Measurements from ENCODE around the gene MEDAG. TPM values are rescaled to one million over a fixed set of nuclear protein-coding genes. Genes with fewer than 3 reads are reported as not detected.

Gene MEDAG
- polyA plus RNA-seq, 1 of the 3 experiments (the other 2 are of a cell fraction), result not detected

- Histone ChIP-seq H3K9me3 (0 out of 2 replicates have a peak, but pooled peaks cover 10% of the 10 kb centered on the region), H3K4me2 (no peak overlapping the region), H3K4me1 (ENCODE audit: control insufficient read depth in 1 of 2, insufficient read depth in 2 of 2, low read depth in 1 of 2, low read length in 1 of 2) (no peaks in the 10 kb centered on the region), H3K4me3 (ENCODE audit: low read depth in 2 of 2, low read length in 1 of 2) (no peak overlapping the region), H3K9ac (no peak overlapping the region), H3K27ac (ENCODE audit: low read depth in 2 of 2, low read length in 1 of 2) (no peak overlapping the region), H3K79me2 (ENCODE audit: insufficient read depth) (no peaks in the 10 kb centered on the region), H2AFZ (ENCODE audit: low read depth) (no peak overlapping the region), H3F3A (replicated peaks; ENCODE audit: insufficient read depth) (no peaks in the 10 kb centered on the region), H3K9me2 (0 out of 2 replicates have a peak, but pooled peaks cover 3% of the 10 kb centered on the region), H4K20me1 (ENCODE audit: insufficient read depth) (no peaks in the 10 kb centered on the region), H3K27me3 (ENCODE audit: insufficient read depth) (no peaks in the 10 kb centered on the region; the same call in 1 of the 2 replicates), H3K36me3 (replicated peaks in 1 of 2; ENCODE audit: control insufficient read depth in 1 of 2, insufficient read depth in 2 of 2, low read length in 1 of 2) (no peaks in the 10 kb centered on the region)
- no peak for TF ChIP-seq CTCF (IDR thresholded peaks at IDR 0.05)
- no peak for TF ChIP-seq PBX3 (IDR thresholded peaks at IDR 0.05)
- TF ChIP-seq IRF3 (IDR thresholded peaks at IDR 0.05; ENCODE audit: low read depth, low read length), result no peak
- TF ChIP-seq POLR2AphosphoS5 (IDR thresholded peaks at IDR 0.05; ENCODE audit: low read depth, low read length), result no peak
- TF ChIP-seq REST (IDR thresholded peaks at IDR 0.05; ENCODE audit: low read depth, low read length), result no peak
- TF ChIP-seq NFIC (IDR thresholded peaks at IDR 0.05; ENCODE audit: borderline replicate concordance), result no peak
- TF ChIP-seq JUND (IDR thresholded peaks at IDR 0.05), result no peak
- no peak for TF ChIP-seq MAX (IDR thresholded peaks at IDR 0.05; ENCODE audit: low read depth)
- no peak for TF ChIP-seq USF1 (IDR thresholded peaks at IDR 0.05; ENCODE audit: borderline replicate concordance, low read depth)
- TF ChIP-seq MEF2A (IDR thresholded peaks at IDR 0.05; ENCODE audit: borderline replicate concordance, low read depth), result no peak
- no peak for TF ChIP-seq NRF1 (IDR thresholded peaks at IDR 0.05; ENCODE audit: low read depth, low read length)
- TF ChIP-seq FOXJ3 (CRISPR knock-in tag; IDR thresholded peaks at IDR 0.05), result no peak
- TF ChIP-seq RXRA (IDR thresholded peaks at IDR 0.05; ENCODE audit: borderline replicate concordance, low read depth), result no peak
- no peak for TF ChIP-seq ELF1 (IDR thresholded peaks at IDR 0.05)
- CTCF ChIA-PET, result no interaction called here
- POLR2A ChIA-PET, result no interaction called here
- 21% methylated on average over 1 of the region's 1 CpG for WGBS (ENCODE audit: low lambda C conversion rate)
- no peak for DNase-seq
Measured at GRCh38 chr13:30959678-30960077, 53.6 kb downstream of the MEDAG start.
